HG02840 (cell line): Measurements from ENCODE around the gene GGPS1.
"Not testable (repeated sequence)": the region's sequence is repeated elsewhere in the genome, so short reads cannot be mapped to it uniquely, and the experiment has no call there.

Experiments used
- ATAC-seq: cut with Tn5 transposase; IDR thresholded peaks from one replicate; pipeline ENCODE4 v1.9.1; 2021; ENCODE audit warnings: mild to moderate bottlenecking, moderate library complexity, moderate number of reproducible peaks; ENCODE audit not compliant: unreplicated experiment, low FRiP score

Gene GGPS1

DNA sequence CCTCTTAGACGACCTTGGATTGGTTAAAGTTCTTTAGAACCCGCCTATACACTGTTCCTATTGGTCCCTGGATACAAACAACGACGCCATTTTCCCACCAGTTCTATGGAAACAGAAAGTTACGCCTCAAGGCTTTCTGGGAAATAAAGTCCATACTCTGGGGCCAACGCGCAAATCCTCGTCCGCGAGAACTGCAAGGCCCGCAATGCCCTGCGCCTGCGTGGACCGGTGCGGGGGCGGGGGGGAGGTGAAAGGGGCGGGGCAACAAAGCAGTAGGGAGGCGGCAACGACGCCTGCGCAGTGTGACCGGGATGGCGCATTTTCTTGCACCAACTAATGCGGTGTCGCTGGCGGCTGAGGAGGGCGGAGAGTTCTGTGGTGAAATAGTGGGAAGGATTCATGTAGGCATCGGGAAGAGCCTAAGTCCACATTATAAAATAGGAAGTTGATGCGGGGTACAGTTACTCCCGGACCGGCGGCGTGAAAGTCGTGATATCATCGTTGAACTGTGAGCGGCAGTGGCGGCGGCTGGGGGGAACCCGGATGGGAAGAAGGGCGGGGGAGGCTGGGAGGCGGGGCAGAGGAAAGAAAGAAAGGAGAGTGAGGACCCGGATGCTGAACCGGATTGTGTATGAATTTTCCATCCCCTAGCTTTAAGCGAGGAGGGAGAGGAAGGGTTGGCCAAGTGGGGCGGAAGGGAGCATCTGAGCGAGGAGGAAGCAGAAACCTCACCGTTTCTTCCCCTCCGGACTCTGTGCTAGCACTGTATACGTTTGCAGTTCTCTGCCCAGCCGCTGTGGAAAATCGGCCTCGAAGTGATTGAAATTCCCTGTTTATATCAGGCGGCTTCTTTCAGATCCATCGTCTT lies at the start of gene GGPS1:
Gene GGPS1 (plus strand): TSS at position 300 of the 868 bp plus-strand sequence. CDS start 6,695 bp downstream, outside the sequence.
- ATAC-seq = peak; percentile 72

DNA sequence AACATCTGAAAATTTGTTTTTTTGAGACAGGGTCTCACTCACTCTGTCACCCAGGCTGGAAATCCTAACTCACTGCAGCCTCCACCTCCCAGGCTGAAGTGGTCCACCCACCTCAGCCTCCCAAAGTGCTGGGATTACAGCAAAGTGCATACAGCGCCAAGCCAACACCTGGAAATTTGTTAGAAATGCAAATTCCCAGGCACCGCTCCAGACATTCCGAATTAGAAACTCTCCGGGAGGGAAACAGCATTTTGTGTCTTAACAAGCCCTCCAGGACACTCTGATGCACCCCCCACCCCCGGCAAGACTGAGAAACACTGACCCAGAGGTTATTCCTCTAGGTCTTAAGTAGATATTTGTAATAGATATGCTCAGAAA lies 49.5 kb upstream of the GGPS1 start:
- no peak for ATAC-seq

DNA sequence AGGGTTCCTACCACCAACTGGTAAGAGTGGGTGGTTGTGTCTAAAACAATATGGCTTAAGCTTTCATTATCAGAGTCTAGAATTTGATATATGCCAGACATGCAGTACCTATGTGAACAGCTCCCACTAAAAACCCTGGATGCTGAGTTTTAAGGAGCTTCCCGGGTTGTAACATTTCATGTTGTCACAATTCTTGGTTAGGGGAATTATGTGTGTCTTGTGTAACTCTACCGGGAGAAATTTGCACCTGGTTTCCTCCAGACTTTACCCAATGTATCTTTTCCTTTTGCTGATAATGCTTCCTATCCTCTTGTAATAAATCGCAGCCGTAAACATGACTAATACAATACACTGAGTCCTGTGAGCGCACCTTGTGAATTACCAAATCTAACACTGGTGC lies 48.7 kb upstream of the GGPS1 start:
- no peak for ATAC-seq

DNA sequence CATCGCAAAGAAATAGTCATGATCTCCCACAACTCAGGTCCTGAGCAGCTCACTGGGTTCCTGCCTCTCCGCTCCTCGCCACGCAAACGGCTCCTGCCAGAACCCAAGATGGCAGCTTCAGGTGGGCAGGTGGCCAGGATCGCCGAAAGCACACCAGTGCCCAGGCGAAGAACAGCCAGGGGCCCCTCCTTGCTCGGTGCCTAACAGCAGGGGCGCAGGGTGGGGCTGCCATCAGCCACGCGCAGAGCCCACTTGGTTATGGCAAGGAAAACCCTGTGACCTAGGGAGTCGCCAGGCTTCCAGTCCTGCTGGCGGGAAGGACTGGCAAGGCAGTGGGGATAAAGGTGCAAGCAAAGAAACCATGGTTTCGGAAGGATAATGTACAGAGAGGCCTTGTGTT lies 47.9 kb upstream of the GGPS1 start:
- ATAC-seq = no peak

DNA sequence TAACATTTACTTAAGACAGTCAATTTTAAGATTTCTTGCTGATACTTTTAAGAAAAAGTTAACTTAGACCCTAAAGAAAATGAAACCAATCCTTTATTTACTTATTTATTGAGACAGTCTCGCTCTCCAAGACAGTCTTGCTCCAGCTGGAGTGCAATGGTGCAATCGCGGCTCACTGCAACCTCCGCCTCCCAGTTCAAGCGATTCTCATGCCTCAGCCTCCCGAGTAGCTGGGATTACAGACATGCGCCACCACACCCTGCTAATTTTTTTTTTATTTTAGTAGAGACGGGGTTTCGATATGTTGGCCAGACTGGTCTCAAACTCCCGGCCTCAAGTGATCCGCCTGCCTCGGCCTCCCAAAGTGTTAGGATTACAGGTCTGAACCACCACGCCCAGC lies 44.7 kb upstream of the GGPS1 start:
- not testable (repeated sequence) for ATAC-seq

DNA sequence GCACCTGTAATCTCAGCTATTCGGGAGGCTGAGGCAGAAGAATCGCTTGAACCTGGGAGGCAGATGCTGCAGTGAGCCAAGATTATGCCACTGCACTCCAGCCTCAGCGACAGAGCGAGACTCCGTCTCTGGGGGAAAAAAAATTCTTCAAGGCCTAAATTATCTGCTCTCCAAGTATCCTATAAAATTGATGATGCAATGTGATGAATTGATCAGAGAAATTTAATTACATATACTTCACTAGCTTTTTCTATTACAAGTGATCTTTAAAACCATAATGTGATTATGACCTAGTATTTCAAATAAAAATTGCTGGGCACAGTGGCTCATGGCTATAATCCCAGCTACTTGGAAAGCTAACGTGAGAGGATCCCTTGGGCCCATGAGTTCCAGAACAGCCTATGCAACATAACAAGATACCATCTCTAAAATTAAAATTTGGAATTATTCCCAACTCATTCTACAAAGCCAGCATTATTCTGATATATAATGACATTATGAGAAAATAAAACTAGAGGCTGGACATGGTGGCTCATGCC lies 44.1 kb upstream of the GGPS1 start:
- ATAC-seq = no peak

DNA sequence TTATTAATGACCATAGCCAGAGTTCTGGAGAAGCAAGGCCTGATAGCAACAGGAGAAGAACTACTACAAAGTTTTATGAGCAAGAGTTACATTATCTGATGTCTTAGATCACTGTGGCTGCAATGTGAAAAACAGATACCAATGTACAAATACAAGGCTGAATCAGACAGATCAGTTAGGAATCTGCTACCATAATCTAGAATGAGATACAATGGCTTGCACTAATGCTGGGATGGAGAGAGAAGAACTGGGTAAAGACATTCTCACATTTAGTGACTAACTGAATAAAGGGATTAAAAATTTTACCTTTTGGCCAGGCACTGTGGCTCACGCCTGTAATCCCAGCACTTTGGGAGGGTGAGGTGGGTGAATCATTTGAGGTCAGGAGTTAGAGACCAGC lies 41.7 kb upstream of the GGPS1 start:
- no peak for ATAC-seq

DNA sequence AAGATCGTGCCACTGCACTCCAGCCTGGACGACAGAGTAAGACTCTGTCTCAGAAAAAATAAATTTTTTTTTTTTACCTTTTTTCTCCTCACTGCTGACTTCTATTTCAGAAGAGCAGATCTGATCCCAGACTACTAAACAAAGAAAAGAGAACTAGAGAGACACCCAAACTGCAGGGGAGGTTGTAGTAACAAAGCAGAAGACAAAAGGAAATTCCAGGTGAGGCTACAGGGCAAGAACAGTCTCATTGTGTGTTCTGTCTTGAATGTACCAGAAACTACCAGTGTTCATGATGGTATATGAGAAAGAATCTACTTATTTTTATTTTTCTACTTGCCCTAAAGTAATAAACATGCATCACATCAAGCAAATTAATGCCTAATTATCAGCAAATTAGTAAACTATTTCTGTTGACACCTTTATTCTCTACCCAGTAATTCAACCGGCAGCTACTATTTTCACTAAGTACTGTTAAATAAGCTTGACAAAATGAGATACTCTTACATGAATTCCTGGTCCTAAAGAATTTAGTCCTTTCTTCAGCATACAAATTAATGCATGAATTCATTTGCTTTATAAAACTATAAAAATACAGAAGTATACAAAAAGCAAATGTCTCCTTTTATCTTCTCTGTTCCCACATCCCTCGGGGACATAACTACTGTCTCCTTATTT lies 41.0 kb upstream of the GGPS1 start:
- ATAC-seq = no peak

DNA sequence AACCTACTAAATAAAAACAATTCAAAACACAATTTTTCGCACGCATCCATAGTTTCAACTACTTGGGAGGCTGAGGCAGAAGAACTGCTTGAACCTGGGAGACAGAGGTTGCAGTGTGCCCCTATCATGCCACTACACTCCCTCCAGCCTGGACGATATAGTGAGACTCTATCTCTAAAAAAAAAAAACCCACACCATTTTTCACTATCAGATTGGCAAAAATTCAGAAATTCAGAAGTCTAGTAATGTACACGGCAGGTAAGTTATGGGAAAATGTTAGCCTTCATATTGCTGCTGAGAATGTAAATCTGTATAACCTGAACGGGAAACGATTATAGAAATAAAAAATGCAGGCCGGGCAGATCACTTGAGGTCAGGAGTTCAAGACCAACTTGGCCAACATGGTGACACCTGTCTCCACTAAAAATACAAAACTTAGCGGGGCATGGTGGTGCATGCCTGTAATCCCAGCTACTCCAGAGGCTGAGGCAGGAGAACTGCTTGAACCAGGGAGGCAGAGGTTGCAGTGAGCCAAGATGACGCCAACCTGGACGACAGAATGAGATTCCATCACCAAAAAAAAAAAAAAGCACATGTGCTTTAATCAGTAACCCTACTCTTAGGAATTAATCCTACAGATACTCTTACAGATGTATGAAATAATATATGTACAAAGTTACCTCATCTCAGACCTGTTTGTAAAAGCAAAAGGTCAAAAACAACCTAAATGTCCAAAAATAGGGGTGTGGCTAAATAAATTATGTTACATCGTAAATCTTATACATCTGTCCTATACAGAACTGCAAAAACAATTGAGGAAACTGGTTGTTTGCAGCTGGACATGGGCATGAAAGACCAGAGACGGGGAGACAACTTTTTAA lies 38.3 kb upstream of the GGPS1 start:
- ATAC-seq = no peak

DNA sequence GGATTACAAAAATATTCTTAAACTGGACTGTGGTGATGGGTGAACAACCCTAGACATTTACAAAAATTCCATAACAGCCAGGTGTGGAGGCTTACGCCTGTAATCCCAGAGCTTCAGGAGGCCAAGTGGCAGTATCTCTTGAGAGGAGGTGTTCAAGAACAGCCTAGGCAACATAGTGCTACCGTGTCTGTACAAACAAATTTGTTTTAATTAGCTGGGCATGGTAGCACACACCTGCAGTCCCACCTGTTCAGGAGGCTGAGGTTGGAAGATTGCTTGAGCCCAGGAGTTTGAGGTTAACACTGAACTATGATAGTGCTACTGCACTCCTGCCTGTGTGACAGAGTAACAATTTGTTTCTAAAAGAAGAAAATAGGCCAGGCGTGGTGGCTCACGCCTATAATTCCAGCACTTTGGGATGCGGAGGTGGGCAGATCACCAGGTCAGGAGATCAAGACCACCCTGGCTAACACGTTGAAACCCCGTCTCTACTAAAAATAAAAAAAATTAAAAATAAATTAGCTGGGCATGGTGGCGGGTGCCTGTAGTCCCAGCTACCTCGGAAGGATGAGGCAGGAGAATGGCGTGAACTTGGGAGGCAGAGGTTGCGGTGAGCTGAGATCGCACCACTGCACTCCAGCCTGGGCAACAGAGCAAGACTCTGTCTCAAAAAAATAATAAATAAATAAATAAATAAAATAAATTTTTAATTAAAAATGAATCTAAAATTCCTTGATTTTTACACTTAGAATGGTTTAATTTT lies 37.4 kb upstream of the GGPS1 start:
- no peak for ATAC-seq

DNA sequence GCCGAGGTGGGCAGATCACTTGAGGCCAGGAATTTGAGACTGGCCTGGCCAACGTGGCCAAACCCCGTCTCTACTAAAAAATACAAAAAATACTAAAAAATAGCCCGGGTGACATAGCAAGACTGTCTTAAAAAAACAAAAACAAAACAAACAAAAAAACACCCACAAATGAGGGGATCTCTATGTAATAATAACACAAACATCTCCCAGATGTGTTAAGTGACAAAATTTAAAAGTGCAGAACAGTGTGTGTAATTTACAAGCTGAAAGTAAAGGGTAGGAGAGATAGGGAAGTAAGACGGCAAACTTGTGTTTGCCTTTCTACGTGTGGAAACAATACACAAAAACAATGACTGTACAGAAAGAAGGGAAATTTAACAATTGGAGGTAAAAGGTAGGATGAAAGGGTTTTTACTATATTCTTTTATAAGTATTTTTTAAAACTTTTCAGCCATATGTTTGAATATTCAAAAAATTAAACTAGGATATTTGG lies 36.7 kb upstream of the GGPS1 start:
- no peak for ATAC-seq

DNA sequence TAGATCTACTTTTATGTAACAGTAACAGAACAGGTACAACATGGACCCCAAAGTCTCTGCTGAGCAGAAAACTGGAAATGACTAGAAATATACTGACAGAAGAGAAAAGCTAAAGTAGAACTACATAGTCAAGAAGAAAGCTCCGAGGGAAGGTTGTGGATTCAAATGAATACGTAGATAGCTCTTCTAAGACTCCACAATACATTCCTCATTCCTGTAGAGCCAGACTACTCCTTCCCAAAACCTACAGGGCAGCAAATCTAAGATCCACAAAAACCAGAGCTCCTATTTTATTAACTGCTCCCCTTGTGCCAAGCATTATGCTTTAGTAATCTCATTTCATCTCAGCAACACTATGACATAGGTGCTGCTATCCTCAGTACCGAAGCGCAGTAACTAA lies 35.6 kb upstream of the GGPS1 start:
- no peak for ATAC-seq

DNA sequence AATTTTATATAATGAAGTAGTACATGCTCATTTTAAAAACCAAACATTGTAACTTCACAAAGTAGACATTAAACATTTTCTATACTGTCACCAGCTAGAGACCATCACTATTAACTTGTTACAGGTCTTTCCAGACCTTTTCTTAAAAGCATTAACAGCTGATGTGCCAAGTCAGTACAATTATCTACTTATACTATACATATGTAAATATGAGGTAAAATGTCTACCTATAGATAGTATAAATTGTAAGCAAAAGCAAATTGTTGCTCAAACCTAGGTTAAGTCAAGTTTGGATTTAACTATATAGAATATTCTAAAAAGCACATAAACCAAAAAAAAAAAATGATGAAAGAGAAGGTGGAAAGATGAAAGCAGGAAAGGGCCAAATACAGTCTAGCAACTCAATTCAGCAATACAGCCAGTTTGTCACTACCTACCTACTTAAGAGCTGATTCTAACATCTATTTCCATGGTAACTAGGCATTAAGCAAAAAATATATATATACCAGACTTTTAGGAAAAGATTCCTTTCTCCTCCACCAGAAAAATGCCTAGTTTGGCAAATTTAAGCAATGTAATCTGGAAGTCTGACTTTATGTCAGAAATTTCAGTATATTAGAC lies 34.9 kb upstream of the GGPS1 start:
- ATAC-seq = no peak

DNA sequence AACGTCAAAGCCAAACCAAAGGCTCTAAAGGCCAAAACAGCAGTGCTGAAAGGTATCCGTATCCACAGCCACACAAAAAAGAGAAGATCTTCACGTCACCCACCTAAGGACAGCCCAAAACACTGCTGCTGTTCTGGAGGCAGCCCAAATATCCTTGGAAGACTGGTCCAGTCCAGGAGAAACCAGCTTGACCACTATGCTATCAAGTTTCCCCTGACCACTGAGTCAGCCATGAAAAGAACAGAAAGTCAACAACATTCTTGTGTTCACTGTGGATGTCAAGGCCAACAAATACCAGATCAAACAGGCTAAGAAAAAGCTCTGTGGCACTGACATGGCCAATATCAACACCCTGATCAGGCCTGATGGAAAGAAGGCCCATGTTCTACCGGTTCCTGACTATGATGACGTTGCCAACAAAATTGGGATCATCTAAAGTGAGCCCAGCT lies 32.4 kb upstream of the GGPS1 start:
- ATAC-seq = no peak

DNA sequence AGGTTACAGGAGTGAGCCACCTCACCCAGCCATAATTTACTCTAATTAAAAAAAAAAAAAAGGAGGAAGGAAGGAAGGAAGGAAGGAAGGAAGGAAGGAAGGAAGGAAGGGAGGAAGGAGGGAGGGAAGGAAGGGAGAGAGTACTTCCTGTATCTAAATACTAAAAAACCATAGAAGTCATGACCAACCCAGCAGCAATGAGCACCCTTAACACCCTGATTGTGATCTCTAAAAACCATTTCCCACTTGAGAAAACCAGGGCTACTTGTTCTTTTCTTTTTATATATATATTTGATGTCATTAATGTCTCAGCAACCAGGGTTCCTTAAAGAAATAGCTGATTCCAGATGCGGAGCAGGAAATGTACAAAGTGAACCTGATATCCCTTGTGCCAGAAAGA lies 31.6 kb upstream of the GGPS1 start:
- ATAC-seq = no peak

DNA sequence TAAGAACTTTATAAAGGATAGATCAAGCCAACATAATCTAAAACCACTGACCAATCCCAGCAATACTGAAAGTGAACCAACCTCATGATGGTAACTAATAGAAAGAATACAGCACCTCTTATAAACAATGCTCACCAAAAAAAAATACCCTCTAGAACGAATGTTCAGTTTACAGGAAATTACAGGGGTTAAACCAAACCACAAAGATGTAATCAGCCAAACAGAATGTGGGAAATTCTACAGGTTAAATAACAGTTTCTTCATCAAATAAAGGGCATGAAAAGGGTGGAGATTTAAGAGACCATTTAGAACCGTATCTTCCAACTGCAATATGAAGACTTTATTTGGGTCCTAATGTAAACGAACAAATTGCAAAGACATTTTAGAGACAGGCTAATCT lies 30.8 kb upstream of the GGPS1 start:
- no peak for ATAC-seq

DNA sequence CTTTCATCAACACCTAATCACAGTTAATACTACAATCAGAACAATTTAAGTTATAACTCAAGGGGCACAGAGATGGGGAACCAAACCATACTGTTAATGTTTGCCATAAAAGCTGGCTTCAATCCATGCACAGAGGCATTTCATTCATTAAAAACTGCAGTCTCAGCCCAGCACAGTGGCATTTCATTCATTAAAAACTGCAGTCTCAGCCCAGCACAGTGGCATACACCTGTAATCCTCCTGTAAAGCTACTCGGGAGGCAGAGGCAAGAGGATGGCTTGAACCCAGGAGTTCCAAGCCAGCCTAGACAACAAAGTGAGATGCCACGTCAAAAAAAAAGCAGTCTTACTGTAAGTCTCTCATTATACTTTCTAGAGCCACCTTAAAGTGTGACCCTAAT lies 29.6 kb upstream of the GGPS1 start:
- no peak for ATAC-seq

DNA sequence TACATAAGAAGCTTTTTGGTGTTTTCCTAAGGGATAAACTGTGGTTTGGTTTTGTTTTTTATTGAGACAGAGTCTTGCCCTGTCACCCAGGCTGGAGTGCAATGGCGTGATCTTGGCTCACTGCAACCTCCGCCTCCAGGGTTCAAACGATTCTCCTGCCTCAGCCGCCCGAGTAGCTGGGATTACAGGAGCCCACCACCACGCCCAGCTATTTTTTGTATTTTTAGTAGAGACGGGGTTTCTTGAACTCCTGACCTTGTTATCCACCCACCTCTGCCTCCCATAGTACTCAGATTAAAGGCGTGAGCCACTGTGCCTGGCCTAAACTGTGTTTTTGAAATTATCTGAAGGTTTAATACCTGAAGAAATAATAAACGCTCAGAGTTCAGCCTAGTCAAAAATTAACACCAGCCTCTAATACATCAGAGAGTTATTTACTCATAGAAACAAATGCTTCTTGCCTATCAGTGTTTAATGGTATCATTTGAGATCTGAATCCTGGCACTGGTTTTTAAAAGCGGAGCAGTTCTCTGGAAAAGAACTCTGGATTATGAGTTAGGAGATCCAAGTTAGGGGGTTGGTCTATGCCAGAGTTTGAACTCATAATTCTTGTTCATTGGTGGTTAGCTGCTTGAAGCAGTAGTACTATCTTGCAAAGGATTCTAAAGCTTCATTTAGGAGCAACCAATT lies 29.1 kb upstream of the GGPS1 start:
- ATAC-seq = no peak

DNA sequence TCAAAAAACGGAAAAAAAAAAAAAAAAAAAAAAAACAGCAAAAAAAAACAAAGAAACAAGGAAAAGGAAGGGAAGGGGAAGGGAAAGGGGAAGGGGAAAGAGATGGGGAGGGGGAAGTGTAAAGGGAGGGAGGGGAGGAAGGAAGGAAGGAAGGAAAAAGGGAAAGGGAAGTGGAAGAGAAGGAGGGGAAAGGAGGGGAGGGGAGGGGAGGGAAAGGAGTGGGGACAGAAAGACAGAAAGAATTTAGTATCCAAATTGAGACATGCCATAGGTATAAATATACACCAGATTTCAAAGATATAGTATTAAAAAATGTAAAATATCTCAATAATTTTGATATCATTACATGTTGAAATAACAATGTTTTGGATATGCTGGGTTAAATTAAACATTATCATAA lies 26.2 kb upstream of the GGPS1 start:
- no peak for ATAC-seq
